Esophagus squamous epithelium (tissue), 5 donors: ENCODE results near the gene VPS4A. TPM values are rescaled to one million over a fixed set of nuclear protein-coding genes. Genes with fewer than 3 reads are reported as not detected.
"Not testable (repeated sequence)": the region's sequence is repeated elsewhere in the genome, so short reads cannot be mapped to it uniquely, and the experiment has no call there.

Experiments
- DNase-seq: peaks from one replicate; lab custom pipeline; 2025; lab: John Stamatoyannopoulos, UW
- H3K27ac ChIP-seq, 4 donors: fragments of 200-600 bp; sonication (generic); one replicate each; pipeline ENCODE4 v1.5.1; 2016 to 2019; ENCODE audit warnings: mild to moderate bottlenecking in 1 of 4
- H3K27me3 ChIP-seq, 4 donors: fragments of 200-600 bp; sonication (generic); 1 replicate in 3 of 4; 2 replicates in 1 of 4; pipeline versions ENCODE4 v1.5.1 to v1.6.0; 2017 to 2021; ENCODE audit warnings: antibody characterized with exemption in 1 of 4
- H3K36me3 ChIP-seq, 3 donors: fragments of 200-600 bp; sonication (generic); one replicate each; pipeline ENCODE4 v1.5.1; 2016 to 2019
- H3K4me1 ChIP-seq, 3 donors: fragments of 200-600 bp; sonication (generic); one replicate each; pipeline ENCODE4 v1.5.1; 2017 to 2019
- H3K4me3 ChIP-seq, 4 donors: fragments of 200-600 bp; sonication (generic); 1 replicate in 3 of 4; 2 replicates in 1 of 4; pipeline ENCODE4 v1.5.1; 2016 to 2019; ENCODE audit warnings: mild to moderate bottlenecking in 2 of 4, moderate library complexity in 1 of 4
- H3K9me3 ChIP-seq, 3 donors: fragments of 200-600 bp; sonication (generic); one replicate each; pipeline ENCODE4 v1.5.1; 2016 to 2019
- CTCF ChIP-seq, 6 experiments: fragments of 450-650 bp in 4 of 6; fragments of 200-600 bp in 2 of 6; sonication (generic) in 2 of 6; IDR thresholded peaks; one replicate each; pipeline ENCODE4 v1.5.1; 2016 to 2019; ENCODE audit warnings: antibody characterized with exemption in 6 of 6, mild to moderate bottlenecking in 4 of 6, moderate library complexity in 4 of 6
- POLR2A ChIP-seq, 4 donors: fragments of 450-650 bp; IDR thresholded peaks; one replicate each; pipeline ENCODE4 v1.6.1; 2017; ENCODE audit warnings: antibody characterized with exemption in 4 of 4, mild to moderate bottlenecking in 4 of 4, moderate library complexity in 3 of 4
- WGBS, 2 donors: methylation state at CpG; one replicate each; pipeline ENCODE4 v1.1.5; 2018; 5-methylcytosine and 5-hydroxymethylcytosine counted together
- intact Hi-C: fragments of 100-400 bp; cut with DNase I; formaldehyde crosslinking; loops from one replicate; pipeline ENCODE4 v1.15.0; 2022
- total RNA-seq, 4 donors: library from RNA; depleted of rRNA; stranded (reverse); fragments of >200 nt; gene quantifications; one replicate each; pipeline ENCODE4 v1.1.0, GENCODE V29; 2016
- donor health status: DM: yes; HTN: yes; CAD: no.

VPS4A gene
- total RNA-seq, 4 donors from 2014 or later, result 21.5 to 38.9 (median 24.9) TPM

- no peak for DNase-seq
- intact Hi-C loops, result loop anchor here (5.0 kb wide), 1 partner anchor 142 kb away; no protein-coding TSS in a partner anchor
- H3K27me3 ChIP-seq, result no peaks in the 10 kb centered on the region
- peak overlapping the region in 1 of 4 donors; percentile 9 for H3K27ac ChIP-seq
- TF ChIP-seq POLR2A (IDR thresholded peaks at IDR 0.05) (no peak), CTCF (IDR thresholded peaks at IDR 0.05) (no peak)
- no peak overlapping the region for H3K4me3 ChIP-seq
- no peaks in the 10 kb centered on the region for H3K9me3 ChIP-seq
- peaks cover 0 to 20% (median 0%) of the 10 kb centered on the region in 3 donors for H3K36me3 ChIP-seq
- 22 to 27% methylated on average over 1 of the region's 1 CpG for WGBS, 2 donors
- H3K4me1 ChIP-seq, result peaks cover 0 to 14% (median 0%) of the 10 kb centered on the region in 3 donors
Measured at GRCh38 chr16:69294051-69294450, 17.1 kb upstream of the VPS4A start.

GRCh38 chr16:69296771-69297170, 14.4 kb upstream of the VPS4A start:
- DNase-seq, H3K27ac ChIP-seq, H3K4me1 ChIP-seq, H3K9me3 ChIP-seq, H3K4me3 ChIP-seq, H3K27me3 ChIP-seq, intact Hi-C loops: not testable (repeated sequence)
- 94 to 95% methylated on average over 7 of the region's 7 CpGs for WGBS, 2 donors
- peaks cover 0 to 43% (median 0%) of the 10 kb centered on the region in 3 donors for H3K36me3 ChIP-seq

- no peaks in the 10 kb centered on the region for H3K9me3 ChIP-seq
- no peak overlapping the region for H3K27ac ChIP-seq
- H3K36me3 ChIP-seq, result peaks cover 0 to 56% (median 0%) of the 10 kb centered on the region in 3 donors
- H3K27me3 ChIP-seq, result no peaks in the 10 kb centered on the region
- intact Hi-C loops, result no loop called here
- DNase-seq, result no peak
- H3K4me1 ChIP-seq, result peaks cover 0 to 6% (median 0%) of the 10 kb centered on the region in 3 donors
- H3K4me3 ChIP-seq, result no peak overlapping the region
- TF ChIP-seq CTCF (IDR thresholded peaks at IDR 0.05) (no peak), POLR2A (IDR thresholded peaks at IDR 0.05) (no peak)
- WGBS, 2 donors, result 94 to 99% methylated on average over 4 of the region's 4 CpGs
Measured at GRCh38 chr16:69298261-69298660, 12.9 kb upstream of the VPS4A start.

GRCh38 chr16:69301187-69301586, 10.0 kb upstream of the VPS4A start:
- Histone ChIP-seq H3K4me3 (no peak overlapping the region), H3K4me1 (peaks cover 0 to 6% (median 0%) of the 10 kb centered on the region in 3 donors), H3K9me3 (no peaks in the 10 kb centered on the region), H3K36me3 (peaks cover 0 to 71% (median 0%) of the 10 kb centered on the region in 3 donors), H3K27ac (no peak overlapping the region), H3K27me3 (no peaks in the 10 kb centered on the region)
- intact Hi-C loops, result no loop called here
- TF ChIP-seq POLR2A (IDR thresholded peaks at IDR 0.05) (no peak), CTCF (IDR thresholded peaks at IDR 0.05) (no peak)
- WGBS, 2 donors, result 55 to 58% methylated on average over 1 of the region's 1 CpG
- DNase-seq, result no peak

- no peaks in the 10 kb centered on the region for H3K27me3 ChIP-seq
- no peak for DNase-seq
- WGBS, 2 donors, result 87 to 94% methylated on average over 4 of the region's 4 CpGs
- H3K36me3 ChIP-seq, result peaks cover 0 to 78% (median 0%) of the 10 kb centered on the region in 3 donors
- intact Hi-C loops, result no loop called here
- TF ChIP-seq POLR2A (IDR thresholded peaks at IDR 0.05) (no peak), CTCF (IDR thresholded peaks at IDR 0.05) (no peak)
- peaks cover 0 to 6% (median 0%) of the 10 kb centered on the region in 3 donors for H3K4me1 ChIP-seq
- no peaks in the 10 kb centered on the region for H3K9me3 ChIP-seq
- H3K4me3 ChIP-seq, result no peak overlapping the region
- no peak overlapping the region for H3K27ac ChIP-seq
Measured at GRCh38 chr16:69301861-69302260, 9.3 kb upstream of the VPS4A start.

GRCh38 chr16:69302301-69302700, 8.8 kb upstream of the VPS4A start:
- TF ChIP-seq CTCF (IDR thresholded peaks at IDR 0.05) (no peak), POLR2A (IDR thresholded peaks at IDR 0.05) (no peak)

More at GRCh38 chr16:69302301-69302700, 8.8 kb upstream of the VPS4A start:
- 90 to 93% methylated on average over 4 of the region's 4 CpGs for whole genome bisulfite sequencing, 2 donors
- Histone ChIP-seq H3K27ac (no peak overlapping the region), H3K36me3 (peaks cover 0 to 82% (median 0%) of the 10 kb centered on the region in 3 donors), H3K4me3 (no peak overlapping the region), H3K4me1 (peaks cover 0 to 6% (median 0%) of the 10 kb centered on the region in 3 donors), H3K27me3 (no peaks in the 10 kb centered on the region), H3K9me3 (no peaks in the 10 kb centered on the region)
- DNase-seq, result no peak
- intact Hi-C loops, result no loop called here
